ENCODE results near the gene PHF20. TPM values are rescaled to one million over a fixed set of nuclear protein-coding genes. Genes with fewer than 3 reads are reported as not detected.

The PHF20 gene
- polyA plus RNA-seq, 1 donor from 2014 or later: 49.2 TPM

GRCh38 chr20:35729283-35729807 is 42.5 kb upstream of the PHF20 start:
- TF ChIP-seq RAD21 (conservative IDR thresholded peaks at IDR 0.05) (no peak), MXI1 (conservative IDR thresholded peaks at IDR 0.05; ENCODE audit: poor library complexity, severe bottlenecking) (no peak), SMC3 (conservative IDR thresholded peaks at IDR 0.05; ENCODE audit: poor library complexity) (no peak), REST (IDR thresholded peaks at IDR 0.05; ENCODE audit: borderline replicate concordance) (no peak), TAF1 (IDR thresholded peaks at IDR 0.05; ENCODE audit: low read depth) (no peak), EZH2 (IDR thresholded peaks at IDR 0.05; ENCODE audit: borderline replicate concordance, insufficient read depth, low read length, poor library complexity, severe bottlenecking) (no peak), CTCF (IDR thresholded peaks at IDR 0.05; ENCODE audit: poor library complexity, severe bottlenecking) (no peak), POLR2AphosphoS5 (IDR thresholded peaks at IDR 0.05) (no peak), EP300 (conservative IDR thresholded peaks at IDR 0.05; ENCODE audit: poor library complexity, severe bottlenecking) (no peak)
- Histone ChIP-seq H3K36me3 (ENCODE audit: insufficient read depth, low read length) (peaks cover under 1% of the 10 kb centered on the region), H3K4me2 (ENCODE audit: low read length) (no peak overlapping the region), H4K20me1 (ENCODE audit: insufficient read depth) (peaks cover 49% of the 10 kb centered on the region), H3K27ac (ENCODE audit: low read length) (no peak overlapping the region), H3K4me3 (ENCODE audit: low read length) (no peak overlapping the region), H2AFZ (ENCODE audit: low read depth, low read length) (no peak overlapping the region), H3K9me2 (ENCODE audit: insufficient read depth, low read length) (no peaks in the 10 kb centered on the region), H3K27me3 (ENCODE audit: insufficient read depth, low read depth, low read length) (no peaks in the 10 kb centered on the region), H3K9me3 (ENCODE audit: low read length) (no peaks in the 10 kb centered on the region), H3F3A (ENCODE audit: insufficient read depth, low read length, poor library complexity, severe bottlenecking) (no peaks in the 10 kb centered on the region), H3K9ac (ENCODE audit: low read length) (no peak overlapping the region), H3K79me2 (replicated peaks; ENCODE audit: insufficient read depth, low read length) (peaks cover 71% of the 10 kb centered on the region)

GRCh38 chr20:35729836-35730582 is 41.8 kb upstream of the PHF20 start:
- TF ChIP-seq TAF1 (IDR thresholded peaks at IDR 0.05; ENCODE audit: low read depth) (no peak), POLR2AphosphoS5 (IDR thresholded peaks at IDR 0.05) (no peak), CTCF (IDR thresholded peaks at IDR 0.05; ENCODE audit: poor library complexity, severe bottlenecking) (no peak), EP300 (conservative IDR thresholded peaks at IDR 0.05; ENCODE audit: poor library complexity, severe bottlenecking) (no peak), RAD21 (conservative IDR thresholded peaks at IDR 0.05) (no peak), MXI1 (conservative IDR thresholded peaks at IDR 0.05; ENCODE audit: poor library complexity, severe bottlenecking) (no peak), SMC3 (conservative IDR thresholded peaks at IDR 0.05; ENCODE audit: poor library complexity) (no peak), EZH2 (IDR thresholded peaks at IDR 0.05; ENCODE audit: borderline replicate concordance, insufficient read depth, low read length, poor library complexity, severe bottlenecking) (no peak), REST (IDR thresholded peaks at IDR 0.05; ENCODE audit: borderline replicate concordance) (no peak)
- H3K27me3 ChIP-seq (ENCODE audit: insufficient read depth, low read depth, low read length): no peaks in the 10 kb centered on the region
- no peaks in the 10 kb centered on the region for H3K9me3 ChIP-seq (ENCODE audit: low read length)
- no peak overlapping the region for H3K9ac ChIP-seq (ENCODE audit: low read length)
- H4K20me1 ChIP-seq (ENCODE audit: insufficient read depth): peaks cover 55% of the 10 kb centered on the region
- H3K9me2 ChIP-seq (ENCODE audit: insufficient read depth, low read length): no peaks in the 10 kb centered on the region
- no peak overlapping the region for H3K27ac ChIP-seq (ENCODE audit: low read length)
- H3K36me3 ChIP-seq (ENCODE audit: insufficient read depth, low read length): peaks cover 7% of the 10 kb centered on the region
- H3F3A ChIP-seq (ENCODE audit: insufficient read depth, low read length, poor library complexity, severe bottlenecking): no peaks in the 10 kb centered on the region
- H3K79me2 ChIP-seq (replicated peaks; ENCODE audit: insufficient read depth, low read length): peaks cover 78% of the 10 kb centered on the region
- H3K4me2 ChIP-seq (ENCODE audit: low read length): no peak overlapping the region
- H3K4me3 ChIP-seq (ENCODE audit: low read length): no peak overlapping the region
- H2AFZ ChIP-seq (ENCODE audit: low read depth, low read length): no peak overlapping the region
